Activated CD8-positive, alpha-beta memory T cell treated with anti-CD3 and anti-CD28 coated beads for 36 hours (primary cell): Measurements from ENCODE around the gene ZNF692. TPM values are rescaled to one million over a fixed set of nuclear protein-coding genes. Genes with fewer than 3 reads are reported as not detected.
"Not testable (repeated sequence)": the region's sequence is repeated elsewhere in the genome, so short reads cannot be mapped to it uniquely, and the experiment has no call there.

Experiments used
- CTCF ChIA-PET: fragments of 350-600 bp; sonication (Branson Sonifier 250); formaldehyde crosslinking; loops from one replicate; lab custom pipeline; 2021; ENCODE audit warnings: antibody characterized with exemption; lab: Charles Lee
- POLR2A ChIA-PET: fragments of 350-600 bp; sonication (Branson Sonifier 250); formaldehyde crosslinking; loops from one replicate; lab custom pipeline; 2021; ENCODE audit warnings: antibody characterized with exemption; lab: Charles Lee
- total RNA-seq, 2 experiments: library from RNA; stranded (reverse); gene quantifications; one replicate each; pipeline ENCODE4 v1.2.3, GENCODE V29; 2021

Gene ZNF692
- total RNA-seq, 2 experiments from 2014 or later = 69.4 to 75.9 TPM

DNA sequence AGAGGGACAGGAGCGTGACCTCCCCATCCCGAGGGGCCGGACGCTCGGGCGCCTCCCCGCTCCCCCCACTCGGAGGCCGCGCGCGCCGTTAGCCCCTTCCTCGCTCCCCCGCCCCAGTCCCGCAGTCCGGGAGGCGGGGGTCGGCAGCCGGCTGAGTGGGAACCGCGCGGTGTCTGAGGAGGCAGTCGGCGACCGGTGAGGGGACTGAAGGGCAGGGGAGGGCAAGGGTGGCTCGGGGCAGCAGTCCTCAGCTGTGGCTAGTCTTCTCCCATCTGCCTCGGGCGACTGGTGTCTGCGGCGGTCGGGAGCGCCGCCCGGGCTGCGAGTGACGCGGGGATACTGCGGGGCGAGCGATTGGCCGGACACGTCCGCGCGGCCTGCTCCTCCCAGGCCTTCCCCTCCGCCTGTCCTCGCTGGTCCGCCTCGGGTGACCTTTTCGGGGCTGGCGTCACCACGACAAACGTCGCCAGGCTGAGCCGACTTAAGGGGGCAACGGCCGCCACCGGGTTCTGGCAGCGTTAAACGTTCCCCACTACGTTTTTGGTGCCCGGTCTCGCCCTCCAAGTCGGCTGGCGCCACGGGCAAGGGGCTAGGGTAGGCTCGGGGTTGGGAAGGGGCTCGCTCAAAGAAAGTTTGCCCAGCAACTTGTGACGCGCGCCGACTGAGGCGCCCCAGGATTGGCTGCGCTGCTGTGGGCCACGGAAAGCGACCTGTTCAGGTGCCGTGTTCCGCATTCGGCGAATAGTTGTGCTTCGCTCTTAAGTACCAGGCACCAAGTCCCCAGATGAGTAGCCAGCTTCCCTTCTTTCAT, 20.3 kb downstream of the ZNF692 start:
- CTCF ChIA-PET = interaction anchor here (0.9 to 2.4 kb wide), 6 partner anchors 12 to 35 kb away, joined by 3 to 12 read pairs (median 8); partner anchors contain the start of genes SH3BP5L and ZNF692
- POLR2A ChIA-PET = interaction anchor here (1.1 to 3.1 kb wide), 5 partner anchors 11 to 25 kb away, joined by 4 to 32 read pairs (median 8); partner anchors contain the start of genes SH3BP5L and ZNF692

DNA sequence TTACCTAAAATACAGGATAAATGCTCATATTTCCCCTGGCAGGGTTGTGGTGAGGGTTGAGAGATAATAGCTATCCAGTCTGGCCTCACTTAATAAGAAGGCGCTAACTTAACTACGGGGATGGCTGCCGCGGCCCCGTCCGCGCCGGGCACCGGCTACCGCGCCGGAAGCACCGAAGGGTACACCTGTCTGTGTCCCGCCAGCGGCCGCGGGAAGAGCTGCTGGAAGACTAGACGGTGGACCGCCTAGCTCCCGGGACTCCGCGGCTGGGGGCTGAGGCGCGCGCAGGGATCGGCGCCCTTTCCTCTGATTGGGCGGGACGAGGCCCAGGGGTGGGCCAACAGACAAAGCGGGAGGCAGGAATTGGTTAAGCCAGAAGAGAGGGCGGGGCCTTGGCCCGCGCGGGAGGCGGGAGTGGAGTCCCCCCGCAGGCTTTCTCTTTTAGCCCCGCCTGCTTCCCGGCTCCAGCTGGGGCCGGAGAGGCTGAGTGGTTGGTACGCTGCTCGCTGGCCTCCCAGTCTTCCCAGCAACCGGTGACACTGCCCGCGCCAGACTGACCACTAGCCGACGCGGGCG, 21.0 kb downstream of the ZNF692 start, which contains the start of gene ZNF672:
TSS of gene ZNF672 (plus strand) at position 444 of the 576 bp plus-strand sequence. CDS start 9,051 bp downstream, outside the sequence.
- POLR2A ChIA-PET = interaction anchor here (1.1 to 3.1 kb wide), 5 partner anchors 11 to 25 kb away, joined by 4 to 32 read pairs (median 8); partner anchors contain the start of genes SH3BP5L and ZNF692
- CTCF ChIA-PET = interaction anchor here (0.9 to 2.4 kb wide), 6 partner anchors 11 to 35 kb away, joined by 3 to 12 read pairs (median 6); partner anchors contain the start of genes SH3BP5L and ZNF692

DNA sequence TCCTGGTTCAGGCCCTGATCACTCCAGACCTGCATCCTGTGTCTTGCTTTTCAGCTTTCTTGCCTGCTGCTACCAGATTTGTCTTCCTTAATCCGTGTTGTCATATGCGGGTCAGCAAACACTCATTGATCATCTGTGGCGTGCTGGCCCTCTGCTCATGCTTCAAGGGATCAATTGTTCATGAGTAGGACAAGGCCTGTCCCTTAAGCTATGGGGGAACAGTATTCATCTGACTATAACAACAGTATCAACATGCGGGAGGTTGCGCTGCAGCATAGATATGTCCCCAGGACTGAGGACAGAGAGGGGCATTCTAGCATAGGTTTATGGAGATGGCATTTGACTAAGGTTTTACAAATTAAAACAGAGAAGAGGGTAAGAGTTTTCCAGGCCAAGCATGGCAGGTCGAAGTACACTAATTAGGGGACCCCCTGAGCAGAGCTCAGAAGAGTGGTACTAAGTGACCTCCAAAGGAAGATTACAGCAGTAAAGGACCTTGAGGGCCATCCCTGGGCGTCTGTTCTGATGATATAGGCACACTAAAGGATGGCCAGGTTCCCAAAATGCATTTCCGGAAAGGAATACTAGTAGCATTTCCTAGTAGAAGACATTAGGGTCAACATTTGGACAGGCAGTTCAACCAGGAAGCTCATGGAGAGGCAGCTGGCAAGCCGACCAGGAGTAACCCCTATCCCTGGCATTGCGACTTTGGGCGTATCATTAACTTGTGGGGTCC, 21.7 kb downstream of the ZNF692 start:
- ChIA-PET POLR2A (interaction anchor here (1.1 to 3.1 kb wide), 4 partner anchors 10 to 21 kb away, joined by 7 to 32 read pairs (median 16); partner anchors contain the start of genes SH3BP5L and ZNF692), CTCF (interaction anchor here (0.9 to 2.4 kb wide), 7 partner anchors 9 to 36 kb away, joined by 3 to 12 read pairs (median 4); partner anchors contain the start of genes SH3BP5L and ZNF692)

DNA sequence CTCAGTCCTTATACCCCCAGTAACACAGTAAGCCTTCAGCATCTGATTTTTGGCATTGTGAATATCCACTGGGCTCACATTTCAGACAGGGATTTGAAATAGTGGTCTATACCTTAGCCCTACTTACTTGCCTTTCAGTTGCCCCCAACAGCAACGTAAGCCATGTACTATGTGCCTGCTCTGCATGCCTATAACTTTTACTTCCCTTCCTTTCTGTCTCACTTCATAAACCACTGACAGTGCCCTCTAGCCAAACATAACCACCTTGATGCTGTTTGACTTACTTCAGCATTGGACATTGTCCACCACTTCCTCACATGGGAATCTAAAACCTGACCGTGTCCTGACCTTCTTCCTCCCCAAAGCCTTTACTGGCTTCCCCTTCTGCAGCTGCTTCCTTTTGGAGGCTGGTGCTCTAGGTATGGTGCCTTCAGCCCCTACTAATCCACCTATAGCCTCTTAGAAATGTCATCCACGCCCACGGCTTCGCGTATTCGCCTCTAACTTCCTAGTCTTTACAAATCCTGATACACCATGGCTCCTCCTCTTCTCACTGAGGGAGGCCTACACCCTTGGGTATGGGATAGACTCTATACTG, 24.4 kb downstream of the ZNF692 start:
- POLR2A ChIA-PET = no interaction called here
- CTCF ChIA-PET = no interaction called here

DNA sequence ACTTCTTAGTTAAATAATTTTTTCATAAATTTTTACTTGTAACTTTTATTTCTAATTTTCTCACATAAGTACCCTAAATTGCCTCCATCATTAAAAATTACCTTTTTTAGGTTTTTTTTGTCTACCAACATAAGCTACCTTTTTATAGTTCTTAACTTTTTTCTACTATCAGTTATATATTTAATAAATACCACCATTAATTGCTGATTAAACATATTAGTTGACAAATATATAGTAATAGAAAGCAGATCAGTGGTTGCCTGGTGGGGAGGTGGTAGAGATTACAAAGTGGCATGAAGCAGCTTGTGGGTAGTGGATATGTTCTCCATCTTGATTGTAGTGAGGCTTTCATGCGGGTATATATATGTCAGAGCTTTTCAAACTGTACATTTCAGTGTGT, 27.0 kb downstream of the ZNF692 start:
- POLR2A ChIA-PET = interaction anchor here (1.3 kb wide), 1 partner anchor 27 kb away, joined by 3 read pairs; the partner anchor contains the start of gene ZNF692
- CTCF ChIA-PET = no interaction called here

DNA sequence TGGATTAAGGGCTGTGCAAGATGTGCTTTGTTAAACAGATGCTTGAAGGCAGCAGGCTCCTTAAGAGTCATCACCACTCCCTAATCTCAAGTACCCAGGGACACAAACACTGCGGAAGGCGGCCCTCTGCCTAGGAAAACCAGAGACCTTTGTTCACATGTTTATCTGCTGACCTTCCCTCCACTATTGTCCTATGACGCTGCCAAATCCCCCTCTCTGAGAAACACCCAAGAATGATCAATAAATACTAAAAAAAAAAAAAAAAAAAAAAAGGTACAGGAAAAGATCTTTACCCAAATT, 28.2 kb downstream of the ZNF692 start:
- POLR2A ChIA-PET = not testable (repeated sequence)

DNA sequence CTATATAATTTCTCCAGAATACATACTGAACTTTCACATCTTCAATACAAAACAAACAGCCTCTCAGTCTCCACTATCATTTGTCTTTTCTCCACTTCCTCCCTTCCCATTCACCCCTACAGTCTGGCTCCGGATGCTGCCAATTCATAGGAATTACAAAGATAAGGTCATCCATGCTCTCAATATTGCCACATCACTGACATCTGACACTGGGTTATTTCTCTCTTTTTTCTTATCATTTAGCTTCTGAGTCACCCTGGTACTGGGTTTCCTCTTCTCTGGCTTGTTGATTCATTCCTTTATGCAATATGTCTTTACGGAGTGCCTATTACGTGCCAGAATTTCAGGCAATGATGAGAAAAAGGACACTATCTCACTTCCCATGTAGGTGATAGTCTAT, 30.0 kb downstream of the ZNF692 start:
- POLR2A ChIA-PET = no interaction called here
- CTCF ChIA-PET = no interaction called here

More for the DNA sequence above, 28.2 kb downstream of the ZNF692 start:
- CTCF ChIA-PET = not testable (repeated sequence)

DNA sequence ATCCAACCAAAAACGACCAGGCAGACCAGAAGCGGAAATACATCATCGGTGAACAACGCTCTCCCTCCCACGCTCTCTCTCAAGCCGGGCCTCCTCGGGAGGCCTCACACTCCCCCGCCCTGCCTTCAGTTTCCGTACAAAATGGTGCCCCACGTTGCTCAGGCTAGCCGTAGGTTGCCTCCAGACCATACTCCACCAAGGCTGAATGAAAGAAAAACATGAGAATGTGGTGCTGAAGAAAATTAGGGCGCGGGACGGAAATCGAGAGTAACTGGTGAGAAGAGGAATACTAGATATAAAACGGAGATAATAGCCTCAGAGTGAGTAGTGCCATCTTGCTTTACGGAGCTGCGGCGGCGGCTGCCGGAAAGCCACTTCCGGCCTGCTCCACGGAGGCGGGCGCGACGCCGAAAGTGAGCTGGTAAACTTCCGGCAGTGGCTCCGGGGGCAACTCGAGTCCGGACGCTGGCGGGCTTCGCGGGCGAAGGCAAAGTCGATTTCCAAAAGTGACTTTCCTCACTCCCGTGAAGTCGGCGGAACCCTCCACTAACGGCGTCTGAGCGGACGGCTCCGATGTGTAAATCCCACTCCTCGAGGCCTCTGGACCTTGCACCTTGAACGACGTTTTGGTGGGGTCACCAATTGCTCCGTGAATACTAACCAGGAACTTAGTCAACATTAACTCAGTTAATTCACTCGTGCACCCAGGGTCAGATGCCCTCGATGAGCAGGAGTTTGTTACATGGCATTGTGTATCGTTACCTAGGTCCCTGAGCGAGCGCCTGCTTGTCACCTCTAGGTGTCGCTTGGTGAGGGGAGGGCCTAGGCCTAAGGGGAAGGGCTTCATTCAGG, 32.8 kb downstream of the ZNF692 start, which contains the start of gene SH3BP5L:
TSS of gene SH3BP5L (minus strand) at position 7 of the 852 bp plus-strand sequence. CDS start 980 bp downstream, outside the sequence.
- ChIA-PET CTCF (interaction anchor here (0.6 to 3.1 kb wide), 6 partner anchors 12 to 100 kb away, joined by 3 to 12 read pairs (median 4); partner anchors contain the start of genes ZNF672 and ZNF692), POLR2A (interaction anchor here (0.7 to 3.0 kb wide), 3 partner anchors 12 to 80 kb away, joined by 3 to 32 read pairs (median 10); partner anchors contain the start of genes PGBD2, ZNF672 and ZNF692)

DNA sequence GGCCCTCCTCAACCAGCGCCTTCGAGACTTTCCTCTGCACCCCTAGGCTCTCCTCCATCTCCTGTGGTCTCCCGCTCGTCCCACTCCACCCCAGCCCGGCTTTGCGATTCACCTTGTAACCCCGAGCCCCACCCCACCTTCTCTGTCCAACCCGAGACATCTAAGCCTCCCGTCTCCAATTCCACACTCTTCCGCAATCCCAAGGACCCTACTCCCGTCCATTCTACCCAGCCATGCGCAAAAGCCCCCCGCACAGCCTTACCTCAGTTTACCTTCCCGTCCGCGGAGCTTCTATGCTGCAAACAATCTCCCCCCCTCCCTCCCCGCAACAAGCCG, 33.3 kb downstream of the ZNF692 start:
- CTCF ChIA-PET = interaction anchor here (0.6 to 3.1 kb wide), 5 partner anchors 12 to 100 kb away, joined by 3 to 12 read pairs (median 8); partner anchors contain the start of genes ZNF672 and ZNF692
- POLR2A ChIA-PET = interaction anchor here (0.7 to 3.0 kb wide), 4 partner anchors 12 to 80 kb away, joined by 3 to 32 read pairs (median 8); partner anchors contain the start of genes PGBD2, ZNF672 and ZNF692

DNA sequence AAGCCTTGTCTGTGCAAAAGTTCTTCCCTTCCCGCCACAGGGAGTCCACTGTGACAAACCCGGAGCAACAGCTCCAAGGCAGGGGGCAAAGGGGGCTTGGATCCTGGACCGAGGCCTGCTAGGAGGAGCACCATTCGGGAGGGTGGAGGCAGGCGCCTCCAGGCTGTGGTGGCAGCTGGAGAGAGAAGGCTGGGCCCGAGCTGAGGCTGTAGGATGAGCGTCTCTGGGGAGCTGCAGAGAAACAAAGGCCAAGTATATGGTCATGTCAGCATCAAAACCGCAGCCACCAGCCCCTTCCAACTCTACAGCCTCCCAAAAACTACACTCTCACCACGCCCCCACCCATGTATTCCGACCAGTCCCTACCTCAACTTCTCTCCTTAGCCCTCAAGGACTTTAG, 33.7 kb downstream of the ZNF692 start:
- CTCF ChIA-PET = interaction anchor here (0.7 to 3.1 kb wide), 3 partner anchors 13 to 34 kb away, joined by 3 to 9 read pairs (median 8); partner anchors contain the start of genes ZNF672 and ZNF692

DNA sequence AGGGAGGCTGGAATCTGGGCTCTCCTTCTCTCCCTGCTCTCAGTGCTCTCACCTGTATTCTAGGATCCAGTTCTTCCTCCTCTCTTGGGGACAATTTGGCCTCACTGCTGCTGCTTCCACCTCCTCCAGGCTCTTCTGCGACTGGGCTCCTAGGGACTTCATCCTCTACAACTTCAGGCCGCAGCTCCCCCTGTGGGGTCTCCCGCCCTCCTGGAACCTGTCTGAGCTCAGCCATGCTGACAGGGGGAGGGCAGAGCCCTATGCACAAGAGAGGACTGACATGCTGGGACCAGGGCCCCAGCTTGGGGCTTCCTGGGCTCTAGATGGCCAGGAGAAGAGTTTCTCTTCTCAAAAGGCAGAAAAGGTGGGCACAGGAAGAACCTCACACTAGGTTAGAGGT, 34.2 kb downstream of the ZNF692 start:
- CTCF ChIA-PET = interaction anchor here (2.3 to 3.1 kb wide), 2 partner anchors 14 to 34 kb away, joined by 8 to 9 read pairs; partner anchors contain the start of genes ZNF672 and ZNF692
- POLR2A ChIA-PET = interaction anchor here (1.2 kb wide), 1 partner anchor 13 kb away, joined by 7 read pairs; the partner anchor contains the start of gene ZNF672

More for the DNA sequence above, 33.7 kb downstream of the ZNF692 start:
- POLR2A ChIA-PET = interaction anchor here (1.2 to 1.5 kb wide), 2 partner anchors 13 to 34 kb away, joined by 7 to 10 read pairs; partner anchors contain the start of genes ZNF672 and ZNF692

DNA sequence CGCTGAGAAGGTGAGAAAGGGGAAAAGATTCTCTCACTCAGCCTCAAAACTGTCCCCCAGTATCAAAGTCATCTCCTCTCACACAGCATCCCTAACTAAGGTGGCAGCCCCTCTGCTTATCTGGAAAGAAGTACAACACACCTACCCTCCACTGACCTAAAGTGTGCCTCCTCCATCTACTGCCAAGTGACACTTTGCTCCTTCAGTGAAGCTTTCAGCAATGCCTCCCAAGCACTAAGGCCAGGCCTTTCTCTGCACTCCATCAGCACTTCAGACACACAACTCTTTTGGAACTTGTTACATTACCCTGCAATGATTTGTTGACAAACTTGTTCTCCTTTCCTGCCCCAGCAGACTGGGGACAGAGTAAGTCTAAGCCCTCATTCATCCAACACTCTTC, 34.6 kb downstream of the ZNF692 start:
- ChIA-PET CTCF (interaction anchor here (2.3 kb wide), 1 partner anchor 14 kb away, joined by 8 read pairs; the partner anchor contains the start of gene ZNF672), POLR2A (interaction anchor here (1.2 kb wide), 1 partner anchor 13 kb away, joined by 7 read pairs; the partner anchor contains the start of gene ZNF672)

DNA sequence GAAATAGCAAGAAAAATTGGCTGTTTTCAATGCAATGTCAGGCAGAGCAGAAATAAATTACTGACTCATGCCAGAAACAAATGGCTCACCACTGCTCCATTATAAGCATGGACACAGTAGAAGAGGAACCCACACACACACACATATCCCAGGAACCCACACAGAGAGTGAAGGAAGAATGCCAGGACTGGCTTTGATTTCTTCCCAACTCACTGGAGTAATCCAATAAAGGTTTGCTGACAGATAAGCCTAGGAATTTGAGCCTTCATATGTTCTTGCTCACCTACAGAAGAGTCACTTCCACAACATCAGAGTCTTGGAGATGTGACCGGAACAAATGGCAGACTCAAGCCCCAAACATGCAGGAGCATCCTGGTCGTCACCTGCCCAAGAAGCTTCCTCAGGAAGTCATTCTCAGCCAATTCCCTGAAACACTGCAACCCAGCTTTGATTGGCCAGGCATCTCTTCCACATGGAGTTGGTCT, 35.3 kb downstream of the ZNF692 start:
- ChIA-PET CTCF (interaction anchor here (2.3 kb wide), 1 partner anchor 15 kb away, joined by 8 read pairs; the partner anchor contains the start of gene ZNF672), POLR2A (no interaction called here)

DNA sequence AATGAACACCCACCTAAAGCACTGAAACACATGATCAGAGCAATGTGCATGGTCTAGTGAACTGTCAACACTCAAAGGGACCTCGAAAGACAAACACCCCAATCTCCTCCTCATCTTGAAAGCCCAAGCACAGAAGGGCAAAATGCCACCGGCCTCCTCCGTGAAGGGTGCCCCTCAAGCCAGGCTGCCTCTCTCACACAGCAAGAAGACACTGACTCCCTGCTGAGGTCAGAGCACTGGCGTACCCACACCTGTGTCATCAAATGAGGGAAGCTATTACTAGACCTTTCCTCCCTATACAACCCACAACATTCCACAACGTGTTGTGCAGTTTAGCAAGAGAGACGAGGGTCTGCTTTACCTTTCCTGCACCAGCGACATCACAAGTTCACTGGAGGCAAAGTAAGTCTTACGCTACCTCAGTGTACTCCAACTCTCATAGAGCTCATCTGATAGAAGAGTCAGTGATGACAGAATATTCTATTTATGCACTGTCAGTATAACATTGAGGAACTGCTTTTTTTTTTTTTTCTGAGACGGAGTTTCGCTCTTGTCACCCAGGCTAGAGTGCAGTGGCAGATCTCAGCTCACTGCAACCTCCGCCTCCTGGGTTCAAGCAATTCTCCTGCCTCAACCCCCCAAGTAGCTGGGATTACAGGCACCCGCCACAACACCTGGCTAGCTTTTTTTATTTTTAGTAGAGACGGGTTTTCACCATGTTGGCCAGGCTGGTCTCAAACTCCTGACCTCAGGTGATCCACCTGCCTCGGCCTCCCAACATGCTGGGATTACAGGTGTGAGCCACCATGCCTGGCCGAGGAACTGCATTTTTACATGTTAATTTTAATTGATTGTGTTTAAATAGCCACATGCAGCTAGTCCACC, 36.5 kb downstream of the ZNF692 start:
- CTCF ChIA-PET = no interaction called here
- POLR2A ChIA-PET = no interaction called here

DNA sequence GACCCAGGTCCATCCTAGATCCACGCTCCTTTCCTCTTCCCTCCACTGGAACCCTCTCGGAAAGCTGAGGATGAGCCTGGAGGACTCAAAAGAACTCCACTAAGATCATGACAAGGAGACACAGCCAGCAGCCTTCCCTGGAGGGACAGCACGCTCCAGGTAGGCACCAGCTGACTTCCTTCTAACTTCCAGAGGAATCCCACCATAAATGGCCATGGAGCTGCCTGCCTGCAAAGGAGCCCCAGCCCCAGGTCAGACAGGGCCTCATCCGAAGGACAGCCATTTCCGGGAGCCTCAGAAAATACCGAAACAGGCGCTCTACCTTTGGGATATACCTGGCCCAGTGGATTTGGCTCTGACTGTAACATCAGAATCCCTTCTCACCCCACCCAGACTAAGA, 37.2 kb downstream of the ZNF692 start:
- ChIA-PET CTCF (no interaction called here), POLR2A (no interaction called here)

DNA sequence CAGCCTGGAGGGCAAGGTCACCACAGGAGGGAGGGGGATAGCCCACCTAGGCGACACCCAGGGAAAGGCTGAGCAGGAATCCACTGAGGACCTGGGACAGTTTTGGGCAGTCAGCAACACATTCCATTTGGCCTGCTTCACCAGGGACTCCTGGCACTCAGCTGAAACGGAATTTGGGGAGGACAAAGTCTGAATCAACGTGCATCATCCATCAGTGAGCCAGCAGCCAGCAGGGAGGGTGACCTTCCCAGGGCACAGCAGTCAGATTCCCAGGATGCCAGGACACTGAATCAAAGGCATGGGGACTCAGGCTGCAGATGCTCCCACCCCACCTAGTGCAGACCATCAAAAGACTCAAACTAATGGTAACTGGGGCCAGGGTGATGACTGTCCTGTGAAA, 37.8 kb downstream of the ZNF692 start:
- POLR2A ChIA-PET = no interaction called here

More for the DNA sequence above, 37.8 kb downstream of the ZNF692 start:
- CTCF ChIA-PET = no interaction called here
